Measurements from ENCODE around the gene RREB1.

RREB1 gene

DNA sequence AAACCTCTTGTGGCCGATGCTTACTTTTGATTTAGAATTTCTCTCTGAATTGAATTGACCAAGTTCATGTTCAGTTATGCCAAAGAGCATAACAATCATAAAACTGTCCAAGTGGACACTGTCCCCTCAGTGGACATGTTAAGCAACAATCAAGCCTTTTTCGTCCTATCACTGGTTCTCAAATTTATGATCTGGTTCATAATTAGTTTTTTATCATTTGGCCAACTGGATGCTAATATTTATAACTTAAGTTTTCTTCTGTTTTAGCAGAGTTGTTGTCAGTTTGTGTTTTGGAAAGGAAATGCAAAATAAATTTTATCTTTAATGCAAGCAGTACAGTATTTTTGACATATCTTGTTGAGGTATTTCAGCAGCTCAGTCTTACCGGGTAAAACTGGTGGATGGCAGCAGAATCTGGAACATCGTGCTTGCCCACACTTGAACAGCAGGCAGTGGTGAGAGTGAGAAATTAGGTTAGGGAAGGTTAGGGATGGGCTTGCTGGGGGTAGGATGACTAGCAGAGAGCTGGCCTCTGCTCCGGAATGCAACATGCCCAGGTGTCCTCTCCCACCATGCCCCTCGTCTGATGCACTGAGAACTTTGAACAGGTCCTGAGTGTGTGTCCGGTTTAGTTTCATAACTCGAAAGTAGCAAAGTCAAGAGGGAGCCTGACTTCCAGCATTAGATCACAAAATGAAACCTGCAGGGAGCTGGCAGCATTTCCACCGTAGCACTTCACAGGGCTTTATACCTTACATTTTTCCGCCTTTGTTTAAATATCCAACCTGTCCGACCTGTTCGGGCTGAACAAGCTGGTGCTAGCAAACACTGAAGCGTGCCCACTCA, 93.1 kb downstream of the RREB1 start (continued):
- TF ChIP-seq, protein P1, sequence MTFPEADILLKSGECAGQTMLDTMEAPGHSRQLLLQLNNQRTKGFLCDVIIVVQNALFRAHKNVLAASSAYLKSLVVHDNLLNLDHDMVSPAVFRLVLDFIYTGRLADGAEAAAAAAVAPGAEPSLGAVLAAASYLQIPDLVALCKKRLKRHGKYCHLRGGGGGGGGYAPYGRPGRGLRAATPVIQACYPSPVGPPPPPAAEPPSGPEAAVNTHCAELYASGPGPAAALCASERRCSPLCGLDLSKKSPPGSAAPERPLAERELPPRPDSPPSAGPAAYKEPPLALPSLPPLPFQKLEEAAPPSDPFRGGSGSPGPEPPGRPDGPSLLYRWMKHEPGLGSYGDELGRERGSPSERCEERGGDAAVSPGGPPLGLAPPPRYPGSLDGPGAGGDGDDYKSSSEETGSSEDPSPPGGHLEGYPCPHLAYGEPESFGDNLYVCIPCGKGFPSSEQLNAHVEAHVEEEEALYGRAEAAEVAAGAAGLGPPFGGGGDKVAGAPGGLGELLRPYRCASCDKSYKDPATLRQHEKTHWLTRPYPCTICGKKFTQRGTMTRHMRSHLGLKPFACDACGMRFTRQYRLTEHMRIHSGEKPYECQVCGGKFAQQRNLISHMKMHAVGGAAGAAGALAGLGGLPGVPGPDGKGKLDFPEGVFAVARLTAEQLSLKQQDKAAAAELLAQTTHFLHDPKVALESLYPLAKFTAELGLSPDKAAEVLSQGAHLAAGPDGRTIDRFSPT (tag by site-specific recombination; IDR thresholded peaks at IDR 0.05) = no peak
- no peak for TF ChIP-seq RBAK (tag by site-specific recombination; IDR thresholded peaks at IDR 0.05)

DNA sequence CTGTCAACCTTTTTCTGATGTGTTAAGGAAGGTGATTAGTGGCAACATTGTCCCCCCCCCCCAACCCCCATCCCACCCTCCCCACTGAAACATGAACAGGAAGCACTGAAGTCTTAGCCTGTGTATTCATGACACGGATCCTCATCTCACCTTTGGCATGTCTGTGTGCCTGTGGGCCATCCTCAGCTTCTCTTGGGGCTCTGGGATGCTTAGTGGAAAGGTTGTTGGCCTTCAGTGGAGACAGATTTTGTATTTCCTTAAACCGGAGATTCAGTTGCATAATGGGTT, 93.6 kb downstream of the RREB1 start:
- POLR2A ChIA-PET = no interaction called here
- Histone ChIP-seq H3K27ac (ENCODE audit: extremely low read depth, low read depth, low read length) (no peak overlapping the region), H3K4me1 (ENCODE audit: control insufficient read depth, insufficient read depth, low read length) (no peaks in the 10 kb centered on the region), H3K9me3 (ENCODE audit: control insufficient read depth, insufficient read depth, low read depth, low read length) (no peaks in the 10 kb centered on the region), H3K36me3 (ENCODE audit: control insufficient read depth in 2 of 2, insufficient read depth in 1 of 2, low read length in 2 of 2) (peaks cover 0 to 50% of the 10 kb centered on the region in 2 experiments; a peak in 1 of 3 replicates), H3K4me3 (ENCODE audit: low read depth, low read length) (no peak overlapping the region)
- CTCF ChIA-PET = interaction anchor here (0.9 kb wide), 1 partner anchor 14 kb away, joined by 3 read pairs; no protein-coding TSS in a partner anchor
- no peak for TF ChIP-seq ZNF596 (tag by site-specific recombination; IDR thresholded peaks at IDR 0.05)
- no peak for TF ChIP-seq ZNF248 (tag by site-specific recombination; IDR thresholded peaks at IDR 0.05)
- TF ChIP-seq ZNF138 (tag by site-specific recombination; IDR thresholded peaks at IDR 0.05; ENCODE audit: borderline replicate concordance) = no peak
- no peak for TF ChIP-seq ZNF292 (tag by site-specific recombination; IDR thresholded peaks at IDR 0.05; ENCODE audit: borderline replicate concordance, low read depth)
- TF ChIP-seq, protein P2, sequence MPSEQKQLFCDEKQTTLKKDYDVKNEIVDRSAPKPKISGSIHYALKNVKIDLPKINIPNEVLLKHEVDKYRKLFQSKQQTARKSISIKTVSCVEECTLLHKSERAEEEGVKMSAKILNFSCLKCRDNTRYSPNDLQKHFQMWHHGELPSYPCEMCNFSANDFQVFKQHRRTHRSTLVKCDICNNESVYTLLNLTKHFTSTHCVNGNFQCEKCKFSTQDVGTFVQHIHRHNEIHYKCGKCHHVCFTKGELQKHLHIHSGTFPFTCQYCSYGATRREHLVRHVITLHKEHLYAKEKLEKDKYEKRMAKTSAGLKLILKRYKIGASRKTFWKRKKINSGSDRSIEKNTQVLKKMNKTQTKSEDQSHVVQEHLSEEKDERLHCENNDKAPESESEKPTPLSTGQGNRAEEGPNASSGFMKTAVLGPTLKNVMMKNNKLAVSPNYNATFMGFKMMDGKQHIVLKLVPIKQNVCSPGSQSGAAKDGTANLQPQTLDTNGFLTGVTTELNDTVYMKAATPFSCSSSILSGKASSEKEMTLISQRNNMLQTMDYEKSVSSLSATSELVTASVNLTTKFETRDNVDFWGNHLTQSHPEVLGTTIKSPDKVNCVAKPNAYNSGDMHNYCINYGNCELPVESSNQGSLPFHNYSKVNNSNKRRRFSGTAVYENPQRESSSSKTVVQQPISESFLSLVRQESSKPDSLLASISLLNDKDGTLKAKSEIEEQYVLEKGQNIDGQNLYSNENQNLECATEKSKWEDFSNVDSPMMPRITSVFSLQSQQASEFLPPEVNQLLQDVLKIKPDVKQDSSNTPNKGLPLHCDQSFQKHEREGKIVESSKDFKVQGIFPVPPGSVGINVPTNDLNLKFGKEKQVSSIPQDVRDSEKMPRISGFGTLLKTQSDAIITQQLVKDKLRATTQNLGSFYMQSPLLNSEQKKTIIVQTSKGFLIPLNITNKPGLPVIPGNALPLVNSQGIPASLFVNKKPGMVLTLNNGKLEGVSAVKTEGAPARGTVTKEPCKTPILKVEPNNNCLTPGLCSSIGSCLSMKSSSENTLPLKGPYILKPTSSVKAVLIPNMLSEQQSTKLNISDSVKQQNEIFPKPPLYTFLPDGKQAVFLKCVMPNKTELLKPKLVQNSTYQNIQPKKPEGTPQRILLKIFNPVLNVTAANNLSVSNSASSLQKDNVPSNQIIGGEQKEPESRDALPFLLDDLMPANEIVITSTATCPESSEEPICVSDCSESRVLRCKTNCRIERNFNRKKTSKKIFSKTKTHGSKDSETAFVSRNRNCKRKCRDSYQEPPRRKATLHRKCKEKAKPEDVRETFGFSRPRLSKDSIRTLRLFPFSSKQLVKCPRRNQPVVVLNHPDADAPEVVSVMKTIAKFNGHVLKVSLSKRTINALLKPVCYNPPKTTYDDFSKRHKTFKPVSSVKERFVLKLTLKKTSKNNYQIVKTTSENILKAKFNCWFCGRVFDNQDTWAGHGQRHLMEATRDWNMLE (tag by site-specific recombination; conservative IDR thresholded peaks at IDR 0.05; ENCODE audit: low read depth) = no peak
- no peak for TF ChIP-seq ZNF391 (tag by site-specific recombination; IDR thresholded peaks at IDR 0.05; ENCODE audit: borderline replicate concordance, low read depth)
- TF ChIP-seq, protein P3, sequence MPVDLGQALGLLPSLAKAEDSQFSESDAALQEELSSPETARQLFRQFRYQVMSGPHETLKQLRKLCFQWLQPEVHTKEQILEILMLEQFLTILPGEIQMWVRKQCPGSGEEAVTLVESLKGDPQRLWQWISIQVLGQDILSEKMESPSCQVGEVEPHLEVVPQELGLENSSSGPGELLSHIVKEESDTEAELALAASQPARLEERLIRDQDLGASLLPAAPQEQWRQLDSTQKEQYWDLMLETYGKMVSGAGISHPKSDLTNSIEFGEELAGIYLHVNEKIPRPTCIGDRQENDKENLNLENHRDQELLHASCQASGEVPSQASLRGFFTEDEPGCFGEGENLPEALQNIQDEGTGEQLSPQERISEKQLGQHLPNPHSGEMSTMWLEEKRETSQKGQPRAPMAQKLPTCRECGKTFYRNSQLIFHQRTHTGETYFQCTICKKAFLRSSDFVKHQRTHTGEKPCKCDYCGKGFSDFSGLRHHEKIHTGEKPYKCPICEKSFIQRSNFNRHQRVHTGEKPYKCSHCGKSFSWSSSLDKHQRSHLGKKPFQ (tag by site-specific recombination; IDR thresholded peaks at IDR 0.05) = no peak
- TF ChIP-seq ZFP69B (tag by site-specific recombination; IDR thresholded peaks at IDR 0.05) = no peak
- TF ChIP-seq, protein P4, sequence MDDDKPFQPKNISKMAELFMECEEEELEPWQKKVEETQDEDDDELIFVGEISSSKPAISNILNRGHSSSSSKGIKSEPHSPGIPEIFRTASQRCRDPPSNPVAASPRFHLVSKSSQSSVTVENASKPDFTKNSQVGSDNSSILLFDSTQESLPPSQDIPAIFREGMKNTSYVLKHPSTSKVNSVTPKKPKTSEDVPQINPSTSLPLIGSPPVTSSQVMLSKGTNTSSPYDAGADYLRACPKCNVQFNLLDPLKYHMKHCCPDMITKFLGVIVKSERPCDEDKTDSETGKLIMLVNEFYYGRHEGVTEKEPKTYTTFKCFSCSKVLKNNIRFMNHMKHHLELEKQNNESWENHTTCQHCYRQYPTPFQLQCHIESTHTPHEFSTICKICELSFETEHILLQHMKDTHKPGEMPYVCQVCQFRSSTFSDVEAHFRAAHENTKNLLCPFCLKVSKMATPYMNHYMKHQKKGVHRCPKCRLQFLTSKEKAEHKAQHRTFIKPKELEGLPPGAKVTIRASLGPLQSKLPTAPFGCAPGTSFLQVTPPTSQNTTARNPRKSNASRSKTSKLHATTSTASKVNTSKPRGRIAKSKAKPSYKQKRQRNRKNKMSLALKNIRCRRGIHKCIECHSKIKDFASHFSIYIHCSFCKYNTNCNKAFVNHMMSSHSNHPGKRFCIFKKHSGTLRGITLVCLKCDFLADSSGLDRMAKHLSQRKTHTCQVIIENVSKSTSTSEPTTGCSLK (tag by site-specific recombination; IDR thresholded peaks at IDR 0.05) = no peak
- no peak for TF ChIP-seq ZSCAN30 (tag by site-specific recombination; IDR thresholded peaks at IDR 0.05)
- TF ChIP-seq ZNF792 (tag by site-specific recombination; IDR thresholded peaks at IDR 0.05) = no peak
- TF ChIP-seq KLF7 (tag by site-specific recombination; IDR thresholded peaks at IDR 0.05; ENCODE audit: borderline replicate concordance) = no peak
- TF ChIP-seq ZNF169 (tag by site-specific recombination; IDR thresholded peaks at IDR 0.05) = no peak
- no peak for TF ChIP-seq FEZF1 (tag by site-specific recombination; IDR thresholded peaks at IDR 0.05)
- TF ChIP-seq ZSCAN16 (tag by site-specific recombination; IDR thresholded peaks at IDR 0.05) = no peak
- TF ChIP-seq SCRT2 (tag by site-specific recombination; IDR thresholded peaks at IDR 0.05) = no peak
- TF ChIP-seq ZNF660 (tag by site-specific recombination; IDR thresholded peaks at IDR 0.05) = no peak
- no peak for TF ChIP-seq ZNF202 (tag by site-specific recombination; IDR thresholded peaks at IDR 0.05; ENCODE audit: borderline replicate concordance)
- TF ChIP-seq EGR2 (tag by site-specific recombination; IDR thresholded peaks at IDR 0.05; ENCODE audit: low read depth) = no peak
